GM10847 (cell line): ENCODE measurements around the gene SCN5A.

Source experiments
- POLR2A ChIP-seq: IDR thresholded peaks from 2 replicates; pipeline ENCODE4 v1.6.1; 2011; ENCODE audit not compliant: insufficient read length; ENCODE audit errors: extremely low read depth

SCN5A gene

GRCh38 chr3:38649500-38650247 is at the start of gene SCN5A:
TSS of gene SCN5A (minus strand) at chr3:38649687. CDS start at chr3:38633307, 16,380 bp downstream.
- TF ChIP-seq POLR2A, result no peak

- TF ChIP-seq POLR2A, result no peak
Observed at GRCh38 chr3:38698760-38699159, 49.3 kb upstream of the SCN5A start.

GRCh38 chr3:38698061-38698460 is 48.6 kb upstream of the SCN5A start:
- no peak for TF ChIP-seq POLR2A

- no peak for TF ChIP-seq POLR2A
Observed at GRCh38 chr3:38696034-38696433, 46.5 kb upstream of the SCN5A start.

- no peak for TF ChIP-seq POLR2A
Observed at GRCh38 chr3:38690185-38690584, 40.7 kb upstream of the SCN5A start.

GRCh38 chr3:38689774-38690173 is 40.3 kb upstream of the SCN5A start:
- no peak for TF ChIP-seq POLR2A

GRCh38 chr3:38689346-38689745 is 39.9 kb upstream of the SCN5A start:
- no peak for TF ChIP-seq POLR2A

- no peak for TF ChIP-seq POLR2A
Observed at GRCh38 chr3:38687321-38687720, 37.8 kb upstream of the SCN5A start.

GRCh38 chr3:38684546-38684945 is 35.1 kb upstream of the SCN5A start:
- TF ChIP-seq POLR2A, result no peak

- TF ChIP-seq POLR2A, result no peak
Observed at GRCh38 chr3:38669668-38670067, 20.2 kb upstream of the SCN5A start.

- TF ChIP-seq POLR2A, result no peak
Observed at GRCh38 chr3:38662544-38662943, 13.1 kb upstream of the SCN5A start.

GRCh38 chr3:38658841-38659240 is 9.4 kb upstream of the SCN5A start:
- TF ChIP-seq POLR2A, result no peak

GRCh38 chr3:38657369-38657768 is 7.9 kb upstream of the SCN5A start:
- no peak for TF ChIP-seq POLR2A

GRCh38 chr3:38655708-38656300 is 6.3 kb upstream of the SCN5A start:
- TF ChIP-seq POLR2A, result no peak

GRCh38 chr3:38653685-38654537 is 4.4 kb upstream of the SCN5A start:
- TF ChIP-seq POLR2A, result no peak

- no peak for TF ChIP-seq POLR2A
Observed at GRCh38 chr3:38652934-38653333, 3.4 kb upstream of the SCN5A start.
